RWPE1 (cell line): ENCODE results near the gene EYS.
A peak's percentile ranks its signal among the peaks of the same experiment; 100 is the strongest.

Source experiments
- CTCF ChIA-PET: fragments of 350-600 bp; sonication (Branson Sonifier 250); formaldehyde crosslinking; extraction: SDS; loops from one replicate; lab custom pipeline; 2021; lab: Yijun Ruan, JAX
- POLR2A ChIA-PET: fragments of 400-600 bp; formaldehyde crosslinking; extraction: SDS; loops from one replicate; lab custom pipeline; 2020; ENCODE audit warnings: antibody characterized with exemption; ENCODE audit not compliant: low non-redundant PET; lab: Yijun Ruan, JAX
- DNase-seq: peaks from one replicate; pipeline ENCODE4 v3.0.0; 2012; ENCODE audit warnings: low spot score
- H3K27ac ChIP-seq: fragments of 450-650 bp; 2 replicates; pipeline ENCODE4 v1.5.1; 2017
- TF ChIP-seq, protein P1 (sequence below): fragments of 450-650 bp; conservative IDR thresholded peaks from 2 replicates; pipeline ENCODE4 v1.5.1; 2017; ENCODE audit warnings: low read depth, mild to moderate bottlenecking

The EYS gene

DNA sequence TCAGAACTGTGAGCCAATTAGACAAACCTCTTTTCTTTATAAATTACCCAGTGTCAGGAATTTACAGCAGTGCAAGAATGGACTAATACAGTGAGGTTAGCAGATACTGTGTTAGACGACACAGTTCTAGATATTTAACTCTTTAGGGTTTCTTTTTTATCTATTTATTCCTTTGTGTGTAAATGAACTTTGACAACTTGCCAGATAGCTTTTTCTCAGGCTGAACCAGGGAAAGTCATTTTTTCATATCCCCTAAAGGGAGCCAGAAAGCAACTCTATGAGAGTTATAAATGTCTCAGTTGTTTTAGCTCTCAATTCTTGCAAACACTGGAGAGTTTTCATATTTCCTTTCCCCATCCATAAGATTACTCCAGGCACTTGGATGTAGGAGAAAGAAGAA is 1794.1 kb downstream of the EYS start:
- TF ChIP-seq, protein P1, sequence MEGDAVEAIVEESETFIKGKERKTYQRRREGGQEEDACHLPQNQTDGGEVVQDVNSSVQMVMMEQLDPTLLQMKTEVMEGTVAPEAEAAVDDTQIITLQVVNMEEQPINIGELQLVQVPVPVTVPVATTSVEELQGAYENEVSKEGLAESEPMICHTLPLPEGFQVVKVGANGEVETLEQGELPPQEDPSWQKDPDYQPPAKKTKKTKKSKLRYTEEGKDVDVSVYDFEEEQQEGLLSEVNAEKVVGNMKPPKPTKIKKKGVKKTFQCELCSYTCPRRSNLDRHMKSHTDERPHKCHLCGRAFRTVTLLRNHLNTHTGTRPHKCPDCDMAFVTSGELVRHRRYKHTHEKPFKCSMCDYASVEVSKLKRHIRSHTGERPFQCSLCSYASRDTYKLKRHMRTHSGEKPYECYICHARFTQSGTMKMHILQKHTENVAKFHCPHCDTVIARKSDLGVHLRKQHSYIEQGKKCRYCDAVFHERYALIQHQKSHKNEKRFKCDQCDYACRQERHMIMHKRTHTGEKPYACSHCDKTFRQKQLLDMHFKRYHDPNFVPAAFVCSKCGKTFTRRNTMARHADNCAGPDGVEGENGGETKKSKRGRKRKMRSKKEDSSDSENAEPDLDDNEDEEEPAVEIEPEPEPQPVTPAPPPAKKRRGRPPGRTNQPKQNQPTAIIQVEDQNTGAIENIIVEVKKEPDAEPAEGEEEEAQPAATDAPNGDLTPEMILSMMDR = no peak
- ChIA-PET POLR2A (no interaction called here), CTCF (interaction anchor here (0.6 kb wide), 1 partner anchor 64 kb away, joined by 4 read pairs; no protein-coding TSS in a partner anchor)
- no peak for DNase-seq
- H3K27ac ChIP-seq = no peak overlapping the region

- TF ChIP-seq, protein P1 = no peak
- DNase-seq = no peak
- H3K27ac ChIP-seq = no peak overlapping the region
- ChIA-PET CTCF (interaction anchor here (0.6 kb wide), 1 partner anchor 13 kb away, joined by 3 read pairs; no protein-coding TSS in a partner anchor), POLR2A (no interaction called here)
Observed at GRCh38 chr6:63910863-63911551, 1796.0 kb downstream of the EYS start.

DNA sequence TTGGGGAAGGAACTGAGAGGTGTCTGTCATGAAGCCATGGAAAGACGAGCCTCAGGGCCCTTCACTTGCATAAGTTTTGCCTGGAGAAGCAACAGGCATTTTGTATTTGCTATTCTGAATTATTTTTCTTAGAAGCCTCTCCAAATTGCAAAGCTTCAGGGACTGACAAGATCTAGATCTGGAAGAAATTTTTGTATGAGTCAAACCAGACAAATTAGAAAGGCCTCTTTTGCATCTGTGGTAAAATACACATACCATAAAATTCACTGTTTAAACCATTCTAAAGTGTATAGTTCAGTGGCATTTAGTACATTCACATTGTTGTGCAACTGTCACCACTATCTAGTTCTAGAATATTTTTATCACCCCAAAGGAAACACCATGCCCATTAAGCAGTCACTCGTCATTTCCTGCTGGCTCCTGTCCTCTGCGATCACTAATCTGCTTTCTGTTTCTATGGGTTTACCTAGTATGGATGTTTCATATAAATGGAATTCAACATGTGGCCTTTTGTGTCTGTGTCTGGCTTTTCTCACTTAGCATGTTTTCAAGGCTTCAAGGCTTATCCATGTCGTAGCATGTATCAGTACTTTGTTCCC is 1802.3 kb downstream of the EYS start:
- DNase-seq = peak; percentile 34
- POLR2A ChIA-PET = no interaction called here
- peak overlapping the region; percentile 58 for H3K27ac ChIP-seq
- TF ChIP-seq, protein P1 = no peak
- CTCF ChIA-PET = no interaction called here

DNA sequence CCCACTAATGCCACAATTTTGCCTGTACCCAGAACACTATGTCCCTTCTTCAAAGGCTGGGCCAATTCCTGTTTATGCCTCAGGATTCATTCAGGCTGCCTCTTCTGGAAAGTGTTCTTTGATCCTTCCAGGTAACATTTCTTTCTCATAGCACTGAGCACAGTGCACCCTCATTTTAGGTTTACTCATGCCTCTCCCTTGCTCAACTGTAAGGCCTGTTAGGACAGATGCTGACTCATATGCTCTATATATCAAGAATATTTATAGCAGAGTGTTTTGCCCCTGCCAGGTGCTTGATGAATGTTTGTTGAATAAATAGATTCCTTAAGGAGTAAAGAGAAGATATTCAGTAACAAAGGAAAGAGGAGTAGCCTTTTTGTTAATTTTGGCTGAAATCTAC is 1807.5 kb downstream of the EYS start:
- peak; percentile 76 for DNase-seq
- H3K27ac ChIP-seq = no peak overlapping the region
- ChIA-PET CTCF (no interaction called here), POLR2A (no interaction called here)
- TF ChIP-seq, protein P1 = no peak

DNA sequence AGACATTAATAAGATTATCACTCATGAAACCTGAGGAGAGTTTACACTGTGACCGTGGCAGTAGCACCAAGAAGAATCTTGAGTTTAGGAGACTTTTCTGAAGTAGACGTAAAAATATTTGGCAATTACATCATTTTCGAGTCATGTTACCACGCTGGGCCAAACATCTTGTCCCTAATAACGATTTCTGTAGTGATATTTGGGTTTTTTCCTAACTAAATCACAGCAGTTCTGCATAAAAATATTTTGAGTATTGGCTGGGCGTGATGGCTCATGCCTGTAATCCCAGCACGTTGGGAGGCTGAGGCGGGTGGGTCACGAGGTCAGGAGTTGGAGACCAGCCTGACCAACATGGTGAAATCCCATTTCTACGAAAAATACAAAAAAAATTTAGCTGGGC is 1809.1 kb downstream of the EYS start:
- POLR2A ChIA-PET = no interaction called here

DNA sequence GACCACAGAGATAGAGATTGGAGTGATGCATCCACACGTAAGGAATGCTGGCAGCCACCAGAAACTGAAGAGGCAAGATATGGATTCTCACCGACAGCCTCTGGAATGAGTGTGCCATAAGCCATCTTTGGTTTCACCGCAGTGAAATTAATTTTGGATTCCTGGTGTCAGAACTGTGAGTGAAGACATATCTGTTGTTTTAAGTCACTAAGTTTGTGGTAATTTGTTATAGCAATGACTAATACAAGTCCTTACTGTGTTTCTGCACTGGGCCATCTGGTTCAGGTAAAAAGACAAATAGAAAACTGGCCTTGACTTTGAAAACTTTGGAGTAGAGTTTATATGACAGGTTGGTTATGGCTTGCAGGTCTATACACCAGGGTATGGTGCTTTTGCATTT is 1809.6 kb downstream of the EYS start:
- ChIA-PET CTCF (no interaction called here), POLR2A (no interaction called here)
- no peak for DNase-seq
- TF ChIP-seq, protein P1 = no peak
- no peak overlapping the region for H3K27ac ChIP-seq

More for the DNA sequence above, 1809.1 kb downstream of the EYS start:
- no peak overlapping the region for H3K27ac ChIP-seq
- TF ChIP-seq, protein P1 = no peak
- DNase-seq = no peak
- CTCF ChIA-PET = no interaction called here
